DND-41 (cell line): ENCODE measurements around the gene FRK.

Experiments
- CTCF ChIP-seq: IDR thresholded peaks from 2 replicates; pipeline ENCODE4 v1.5.1; 2012; ENCODE audit warnings: borderline replicate concordance, low read length, moderate library complexity, mild to moderate bottlenecking; ENCODE audit not compliant: poor library complexity, severe bottlenecking; ENCODE audit errors: extremely low read depth
- EZH2 ChIP-seq: IDR thresholded peaks from 3 replicates; pipeline ENCODE4 v1.6.1; 2012; ENCODE audit warnings: borderline replicate concordance, low read depth, mild to moderate bottlenecking, moderate library complexity, low read length, inconsistent platforms; ENCODE audit not compliant: severe bottlenecking

GRCh38 chr6:116099036-116099435, 38.3 kb upstream of the FRK start:
- TF ChIP-seq CTCF, result no peak
- no peak for TF ChIP-seq EZH2
